MM.1S (cell line): Measurements from ENCODE around the gene DNAAF3.

Experiments used
- DNase-seq: peaks from one replicate; pipeline ENCODE4 v3.0.0-alpha.2; 2015
- H2AFZ ChIP-seq: fragments of 300-600 bp; sonication (generic); 2 replicates; pipeline ENCODE4 v1.6.0; 2016; ENCODE audit warnings: antibody characterized with exemption, low read length
- H3F3A ChIP-seq: fragments of 300-600 bp; sonication (generic); 2 replicates; pipeline ENCODE4 v1.6.1; 2016; ENCODE audit warnings: mild to moderate bottlenecking, antibody characterized with exemption, low read length, moderate library complexity, mixed read lengths; ENCODE audit not compliant: insufficient read depth
- H3K27ac ChIP-seq: fragments of 300-600 bp; sonication (generic); 2 replicates; pipeline ENCODE4 v1.5.1; 2016; ENCODE audit warnings: mild to moderate bottlenecking, low read length
- H3K27me3 ChIP-seq: fragments of 300-600 bp; sonication (generic); replicated peaks from 2 replicates; pipeline ENCODE4 v1.6.0; 2016; ENCODE audit warnings: low read length; ENCODE audit not compliant: insufficient read depth
- H3K36me3 ChIP-seq: fragments of 300-600 bp; sonication (generic); replicated peaks from 2 replicates; pipeline ENCODE4 v1.6.1; 2016; ENCODE audit warnings: mild to moderate bottlenecking, low read length, mixed read lengths; ENCODE audit not compliant: insufficient read depth
- H3K4me1 ChIP-seq: fragments of 300-600 bp; sonication (generic); 2 replicates; pipeline ENCODE4 v1.6.1; 2016; ENCODE audit warnings: low read length, mixed read lengths
- H3K4me2 ChIP-seq: fragments of 300-600 bp; sonication (generic); 2 replicates; pipeline ENCODE4 v1.6.0; 2016; ENCODE audit warnings: low read depth, low read length
- H3K4me3 ChIP-seq: fragments of 300-600 bp; sonication (generic); 2 replicates; pipeline ENCODE4 v1.5.1; 2016; ENCODE audit warnings: low read length, mixed read lengths
- H3K79me2 ChIP-seq: fragments of 300-600 bp; sonication (generic); 2 replicates; pipeline ENCODE4 v1.6.1; 2016; ENCODE audit warnings: mixed run types, low read length, mixed read lengths
- H3K9ac ChIP-seq: fragments of 300-600 bp; sonication (generic); 2 replicates; pipeline ENCODE4 v1.6.1; 2016; ENCODE audit warnings: low read length, mixed read lengths
- H3K9me2 ChIP-seq: fragments of 300-600 bp; sonication (generic); replicated peaks from 2 replicates; pipeline ENCODE4 v1.6.1; 2016; ENCODE audit warnings: mild to moderate bottlenecking, low read length, mixed read lengths; ENCODE audit not compliant: insufficient read depth
- H3K9me3 ChIP-seq: fragments of 300-600 bp; sonication (generic); replicated peaks from 2 replicates; pipeline ENCODE4 v1.6.1; 2016; ENCODE audit warnings: mild to moderate bottlenecking, low read length, mixed read lengths; ENCODE audit not compliant: insufficient read depth
- H4K20me1 ChIP-seq: fragments of 300-600 bp; sonication (generic); 2 replicates; pipeline ENCODE4 v1.6.1; 2016; ENCODE audit warnings: mild to moderate bottlenecking, low read length, moderate library complexity, mixed read lengths; ENCODE audit not compliant: insufficient read depth
- EZH2 ChIP-seq: fragments of 300-600 bp; sonication (generic); optimal IDR thresholded peaks from 2 replicates; pipeline ENCODE3; 2017; ENCODE audit warnings: low read depth, mild to moderate bottlenecking, antibody characterized with exemption, low read length, mixed read lengths
- EZH2phosphoT487 ChIP-seq: fragments of 300-600 bp; sonication (generic); IDR thresholded peaks from 2 replicates; pipeline ENCODE4 v1.6.1; 2018; ENCODE audit warnings: antibody characterized with exemption, low read length
- TF ChIP-seq, protein P1 (sequence below): fragments of 300-600 bp; sonication (generic); IDR thresholded peaks from 2 replicates; pipeline ENCODE4 v1.5.1; 2016; ENCODE audit warnings: antibody characterized with exemption, low read length, mixed read lengths

The DNAAF3 gene

GRCh38 chr19:55136399-55137102, 29.9 kb downstream of the DNAAF3 start:
- H3K27ac ChIP-seq = no peak overlapping the region

DNA sequence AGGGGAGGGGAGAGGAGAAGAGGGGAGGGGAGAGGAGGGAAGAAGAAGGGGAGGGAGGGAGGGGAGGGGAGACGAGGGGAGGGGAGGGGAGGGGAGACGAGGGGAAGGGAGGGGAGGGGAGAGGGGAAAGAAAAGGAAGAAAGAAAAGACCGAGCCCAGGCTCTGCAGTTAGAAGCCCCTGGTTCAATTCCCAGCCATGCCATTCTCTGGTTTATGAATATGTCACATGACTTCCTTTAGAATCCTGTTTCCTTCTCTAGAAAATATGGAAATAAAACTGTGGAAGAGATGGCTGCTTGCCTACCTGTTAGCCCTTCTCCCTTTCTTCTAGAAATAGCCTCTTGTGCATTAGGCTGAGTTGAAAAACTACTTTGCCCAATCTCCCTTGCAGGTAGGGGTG, 31.7 kb downstream of the DNAAF3 start:
- no peak overlapping the region for H3K4me2 ChIP-seq
- no peaks in the 10 kb centered on the region for H3K79me2 ChIP-seq
- TF ChIP-seq, protein P1, sequence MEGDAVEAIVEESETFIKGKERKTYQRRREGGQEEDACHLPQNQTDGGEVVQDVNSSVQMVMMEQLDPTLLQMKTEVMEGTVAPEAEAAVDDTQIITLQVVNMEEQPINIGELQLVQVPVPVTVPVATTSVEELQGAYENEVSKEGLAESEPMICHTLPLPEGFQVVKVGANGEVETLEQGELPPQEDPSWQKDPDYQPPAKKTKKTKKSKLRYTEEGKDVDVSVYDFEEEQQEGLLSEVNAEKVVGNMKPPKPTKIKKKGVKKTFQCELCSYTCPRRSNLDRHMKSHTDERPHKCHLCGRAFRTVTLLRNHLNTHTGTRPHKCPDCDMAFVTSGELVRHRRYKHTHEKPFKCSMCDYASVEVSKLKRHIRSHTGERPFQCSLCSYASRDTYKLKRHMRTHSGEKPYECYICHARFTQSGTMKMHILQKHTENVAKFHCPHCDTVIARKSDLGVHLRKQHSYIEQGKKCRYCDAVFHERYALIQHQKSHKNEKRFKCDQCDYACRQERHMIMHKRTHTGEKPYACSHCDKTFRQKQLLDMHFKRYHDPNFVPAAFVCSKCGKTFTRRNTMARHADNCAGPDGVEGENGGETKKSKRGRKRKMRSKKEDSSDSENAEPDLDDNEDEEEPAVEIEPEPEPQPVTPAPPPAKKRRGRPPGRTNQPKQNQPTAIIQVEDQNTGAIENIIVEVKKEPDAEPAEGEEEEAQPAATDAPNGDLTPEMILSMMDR = no peak
- no peak for TF ChIP-seq EZH2
- TF ChIP-seq EZH2phosphoT487 = no peak
- H3K9me3 ChIP-seq = no peaks in the 10 kb centered on the region
- H3K36me3 ChIP-seq = no peaks in the 10 kb centered on the region
- no peak overlapping the region for H2AFZ ChIP-seq
- H3K27me3 ChIP-seq = peaks cover 89% of the 10 kb centered on the region
- no peak overlapping the region for H3K9ac ChIP-seq
- DNase-seq = no peak
- no peaks in the 10 kb centered on the region for H4K20me1 ChIP-seq
- H3K9me2 ChIP-seq = no peaks in the 10 kb centered on the region
- H3K4me1 ChIP-seq = 0 out of 2 replicates have a peak, but pooled peaks cover 3% of the 10 kb centered on the region
- peaks cover 5% of the 10 kb centered on the region; the same call in 1 of the 2 replicates for H3F3A ChIP-seq
- H3K27ac ChIP-seq = no peak overlapping the region
- H3K4me3 ChIP-seq = no peak overlapping the region

More at GRCh38 chr19:55136399-55137102, 29.9 kb downstream of the DNAAF3 start:
- Histone ChIP-seq H3K4me3 (no peak overlapping the region), H3K27me3 (peaks cover 90% of the 10 kb centered on the region), H4K20me1 (no peaks in the 10 kb centered on the region), H2AFZ (no peak overlapping the region), H3K4me2 (no peak overlapping the region), H3K9me2 (no peaks in the 10 kb centered on the region), H3K36me3 (no peaks in the 10 kb centered on the region), H3K9ac (no peak overlapping the region), H3K4me1 (0 out of 2 replicates have a peak, but pooled peaks cover 3% of the 10 kb centered on the region), H3K79me2 (no peaks in the 10 kb centered on the region), H3K9me3 (no peaks in the 10 kb centered on the region), H3F3A (peaks cover 5% of the 10 kb centered on the region; the same call in 1 of the 2 replicates)
- DNase-seq = no peak
- TF ChIP-seq, protein P1 = no peak
- no peak for TF ChIP-seq EZH2
- no peak for TF ChIP-seq EZH2phosphoT487

DNA sequence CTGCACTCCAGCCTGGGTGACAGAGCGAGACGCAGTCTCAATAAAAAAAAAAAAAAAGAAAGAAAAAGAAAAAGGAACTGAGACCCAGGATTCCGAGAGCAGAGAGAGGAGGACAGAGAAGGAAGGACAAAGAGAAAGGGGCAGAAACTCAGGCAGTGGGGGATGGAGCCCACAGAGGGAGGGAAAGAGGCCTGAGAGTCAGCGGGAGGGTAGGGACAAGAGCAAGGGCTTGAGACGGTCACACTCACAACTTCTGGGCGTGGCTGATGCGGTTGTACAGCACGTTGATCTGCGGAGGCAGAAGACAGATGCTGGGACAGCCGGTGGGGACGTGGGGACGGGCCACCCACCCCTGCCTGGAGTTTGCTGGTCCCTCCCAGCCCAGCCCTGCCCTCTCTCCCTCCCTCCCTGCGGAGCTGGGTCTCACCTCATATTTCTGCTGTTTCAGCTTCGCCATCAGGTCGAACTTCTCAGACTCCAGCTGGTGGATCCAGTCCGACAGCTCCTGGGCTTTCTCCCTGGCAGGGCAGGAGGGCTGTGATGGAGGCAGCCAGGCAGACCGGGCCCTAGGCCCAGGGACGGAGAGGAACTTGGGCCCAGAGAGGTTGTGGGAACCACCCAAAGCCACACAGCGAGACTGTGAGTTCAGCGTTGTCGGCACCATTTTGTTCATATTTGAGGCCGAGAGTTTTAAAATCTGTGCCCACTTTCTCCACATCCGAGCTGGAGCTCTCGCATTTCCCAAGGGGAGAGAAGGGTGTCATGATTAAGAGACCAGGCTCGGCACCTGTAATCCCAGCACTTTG, 32.6 kb downstream of the DNAAF3 start:
- no peaks in the 10 kb centered on the region for H3K9me3 ChIP-seq
- no peaks in the 10 kb centered on the region for H3K79me2 ChIP-seq
- peaks cover 89% of the 10 kb centered on the region for H3K27me3 ChIP-seq
- no peak overlapping the region for H3K9ac ChIP-seq
- no peak overlapping the region for H3K4me3 ChIP-seq
- H3K9me2 ChIP-seq = no peaks in the 10 kb centered on the region
- TF ChIP-seq EZH2phosphoT487 (no peak), EZH2 (no peak)
- TF ChIP-seq, protein P1 = no peak
- peaks cover 5% of the 10 kb centered on the region; the same call in 1 of the 2 replicates for H3F3A ChIP-seq
- peak overlapping the region; percentile 12; the same call in 1 of the 2 replicates for H3K4me2 ChIP-seq
- no peaks in the 10 kb centered on the region for H4K20me1 ChIP-seq
- no peak overlapping the region for H3K27ac ChIP-seq
- no peak for DNase-seq
- H2AFZ ChIP-seq = no peak overlapping the region
- H3K4me1 ChIP-seq = 0 out of 2 replicates have a peak, but pooled peaks cover 3% of the 10 kb centered on the region
- H3K36me3 ChIP-seq = no peaks in the 10 kb centered on the region
